GM10266 (cell line): ENCODE measurements around the gene MEIKIN.

Source experiments
- DNase-seq: peaks from one replicate; pipeline ENCODE4 v3.0.0; 2012; ENCODE audit errors: extremely low spot score
- CTCF ChIP-seq: IDR thresholded peaks from 2 replicates; pipeline ENCODE4 v1.5.1; 2012; ENCODE audit warnings: mild to moderate bottlenecking, low read depth; ENCODE audit not compliant: control insufficient read depth, insufficient read depth; ENCODE audit errors: missing control alignments

MEIKIN gene

GRCh38 chr5:131957721-131958441, 12.4 kb upstream of the MEIKIN start:
- TF ChIP-seq CTCF, result no peak
- DNase-seq, result no peak

- DNase-seq, result no peak
- TF ChIP-seq CTCF, result no peak
Observed at GRCh38 chr5:131953969-131954368, 8.5 kb upstream of the MEIKIN start.

GRCh38 chr5:131952301-131952857, 6.9 kb upstream of the MEIKIN start:
- DNase-seq, result no peak
- TF ChIP-seq CTCF, result no peak

DNA sequence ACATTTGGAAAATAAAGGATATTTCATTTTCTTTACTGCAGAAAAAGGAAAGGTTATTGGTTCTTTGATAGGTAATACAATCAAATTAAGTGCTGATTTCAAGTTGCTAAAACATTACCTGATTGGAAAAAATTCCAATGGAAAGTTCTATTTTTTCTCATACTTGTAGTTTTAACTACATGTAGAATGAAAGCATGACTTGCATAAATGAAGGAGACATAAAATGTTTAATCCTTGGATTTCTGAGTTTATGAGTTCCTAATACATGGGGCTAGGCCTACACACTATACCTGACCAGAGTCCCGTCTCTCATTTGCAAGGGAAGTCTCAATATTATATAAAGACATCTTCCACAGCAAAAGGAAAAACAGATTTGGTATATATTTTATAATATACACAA, 5.2 kb upstream of the MEIKIN start:
- TF ChIP-seq CTCF, result no peak
- DNase-seq, result no peak

- DNase-seq, result no peak
Observed at GRCh38 chr5:131947445-131947844, 2.0 kb upstream of the MEIKIN start.

DNA sequence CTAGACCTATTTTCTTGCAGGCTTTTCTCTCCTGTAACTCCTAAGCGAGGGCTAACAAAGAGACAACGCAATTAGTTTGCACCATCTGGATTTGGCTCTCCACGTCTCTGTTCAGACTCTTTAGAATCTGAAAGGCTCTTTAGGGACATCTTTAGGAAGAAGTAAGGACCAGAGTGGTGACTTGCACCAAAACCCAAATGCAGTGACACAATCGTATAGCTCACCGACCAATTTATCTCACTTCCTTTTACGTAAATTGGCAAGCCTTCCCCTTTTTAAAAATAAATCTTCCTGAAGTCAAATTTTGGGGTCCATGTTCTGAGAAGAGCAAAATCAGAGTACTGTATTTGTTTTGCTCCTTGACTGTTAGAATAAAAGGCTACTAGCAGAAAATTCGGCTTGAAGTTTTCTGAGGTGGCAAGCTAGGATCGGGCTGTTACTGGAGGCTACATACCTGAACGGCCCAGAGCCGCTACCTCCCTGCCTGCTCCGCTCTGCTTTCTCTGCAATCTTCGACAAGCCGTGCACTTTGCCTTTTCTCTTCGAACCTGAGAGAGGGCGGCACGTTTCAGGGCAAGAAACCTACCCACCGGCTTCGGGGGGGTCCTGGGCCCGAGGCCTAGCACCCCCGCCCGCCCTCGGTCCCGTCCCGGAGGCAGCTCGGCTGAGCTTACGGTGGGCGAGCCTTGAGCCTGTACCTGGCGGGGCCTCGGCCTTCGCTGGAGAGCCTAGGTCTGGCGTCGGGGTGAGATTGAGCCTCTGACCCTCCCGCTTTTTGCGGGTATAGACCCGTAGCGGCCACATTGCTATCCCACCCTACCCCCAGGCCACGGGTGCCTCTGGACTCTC, 537 bp downstream of the MEIKIN start:
- no peak for DNase-seq

More at GRCh38 chr5:131947445-131947844, 2.0 kb upstream of the MEIKIN start:
- TF ChIP-seq CTCF, result no peak

More for the DNA sequence above, 537 bp downstream of the MEIKIN start:
- TF ChIP-seq CTCF, result no peak
